HG03060 (cell line): Measurements from ENCODE around the gene SIGLECL1.

Experiments
- ATAC-seq: cut with Tn5 transposase; IDR thresholded peaks from one replicate; pipeline ENCODE4 v1.9.1; 2021; ENCODE audit warnings: low read depth, moderate number of reproducible peaks; ENCODE audit not compliant: unreplicated experiment

The SIGLECL1 gene

GRCh38 chr19:51252306-51253079 lies 1.6 kb downstream of the SIGLECL1 start:
- ATAC-seq, result no peak

DNA sequence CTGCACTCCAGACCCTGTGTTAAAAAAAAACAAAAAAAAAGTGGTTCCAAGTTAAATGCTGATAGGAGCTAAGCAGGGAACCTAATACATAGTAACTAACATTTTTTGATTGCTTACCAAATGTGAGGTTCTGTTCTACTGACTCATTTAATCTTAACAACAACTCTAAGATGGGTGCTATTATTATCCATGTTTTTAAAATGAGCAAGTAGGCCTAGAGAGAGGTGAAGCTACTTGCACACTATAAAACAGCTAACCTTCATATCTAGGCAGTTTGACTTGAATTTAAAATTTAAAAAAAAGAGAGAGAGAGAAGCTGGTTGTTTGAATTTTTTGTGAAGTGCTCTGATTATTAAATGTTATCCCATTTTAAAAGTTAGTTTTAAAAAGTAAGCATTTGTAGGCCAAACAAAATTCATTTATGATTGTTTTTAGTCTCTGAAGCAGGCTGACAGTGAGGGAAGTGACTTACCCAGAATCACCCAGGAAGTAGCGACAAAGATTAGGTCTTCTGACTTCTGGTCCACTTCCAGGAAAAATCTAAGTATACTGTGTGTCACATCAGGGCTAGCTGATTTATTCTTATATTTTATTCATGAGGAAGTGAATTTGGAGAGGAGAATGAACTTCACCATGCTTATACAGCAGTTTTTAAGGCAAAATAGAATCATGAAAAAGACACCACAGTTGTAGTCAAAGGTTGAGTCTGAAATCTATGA lies 2.4 kb downstream of the SIGLECL1 start:
- no peak for ATAC-seq

GRCh38 chr19:51256155-51256625 lies 5.3 kb downstream of the SIGLECL1 start:
- no peak for ATAC-seq

- ATAC-seq, result no peak
Measured at GRCh38 chr19:51257471-51257870, 6.6 kb downstream of the SIGLECL1 start.

DNA sequence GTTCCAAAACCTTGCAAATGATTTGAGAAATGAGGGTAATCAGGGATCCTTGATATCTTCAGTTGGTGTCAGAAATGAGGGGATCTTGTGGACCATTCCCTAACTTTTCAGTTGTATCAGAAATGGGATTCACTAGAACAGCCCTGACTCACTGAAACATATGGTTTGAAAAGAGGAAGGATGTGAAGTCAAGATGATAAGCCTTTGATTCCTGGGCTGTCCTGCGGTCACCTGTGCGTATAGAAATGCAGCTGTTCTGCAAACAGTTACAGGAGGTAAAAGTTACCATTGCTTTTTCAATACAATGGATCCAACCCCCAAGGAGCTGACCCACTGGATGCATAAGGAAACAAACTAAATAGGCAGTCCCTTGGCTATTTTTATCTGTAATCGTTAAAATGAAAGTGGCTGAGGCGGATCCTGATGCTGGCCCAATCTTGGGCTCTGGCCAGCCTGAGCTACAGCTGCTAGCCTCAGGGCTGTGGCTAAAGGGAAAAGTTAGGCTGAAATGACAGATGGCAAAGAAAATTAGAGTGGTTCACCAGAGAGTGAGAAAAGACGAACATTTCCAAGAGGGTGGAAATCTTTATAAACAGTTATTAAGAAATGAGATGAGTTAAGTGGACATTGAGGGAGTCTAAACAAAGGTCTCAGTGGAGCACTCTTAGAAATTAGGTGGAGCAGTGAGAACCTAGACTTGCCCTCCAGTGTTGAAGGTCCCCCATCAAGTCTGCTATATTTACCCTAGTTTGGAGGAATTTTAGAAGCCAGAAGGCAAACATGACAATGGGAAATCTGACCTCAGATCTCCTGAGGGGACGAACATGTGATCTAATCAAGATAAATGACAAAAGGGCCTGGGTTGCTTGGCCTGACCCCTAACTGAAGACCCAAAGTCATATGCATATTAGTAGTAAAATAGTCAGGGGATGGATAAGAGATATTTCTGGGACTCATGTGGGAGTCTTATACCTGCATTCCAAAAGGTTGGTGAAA lies 7.6 kb downstream of the SIGLECL1 start:
- no peak for ATAC-seq

- ATAC-seq, result no peak
Measured at GRCh38 chr19:51259348-51260245, 8.7 kb downstream of the SIGLECL1 start.

DNA sequence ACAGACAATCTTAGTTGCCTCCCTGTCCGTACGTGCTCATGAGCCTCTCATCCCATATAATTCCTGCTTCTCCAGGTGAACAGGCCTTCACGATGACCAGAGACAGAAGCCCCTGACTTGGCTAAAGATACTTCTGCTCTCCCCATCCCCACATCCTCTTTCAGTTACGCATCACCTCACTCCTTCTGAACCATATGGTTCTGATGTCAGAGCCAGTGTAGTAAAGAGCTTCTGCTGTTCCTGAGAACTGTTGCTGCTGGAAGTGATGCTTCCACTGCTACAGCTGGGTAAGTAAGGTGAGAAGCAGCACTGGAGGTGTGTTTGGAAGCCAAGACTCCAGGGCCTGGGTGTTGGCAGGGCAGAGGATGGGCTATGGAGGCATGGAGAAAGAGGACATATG lies 12.9 kb downstream of the SIGLECL1 start:
- ATAC-seq, result no peak

DNA sequence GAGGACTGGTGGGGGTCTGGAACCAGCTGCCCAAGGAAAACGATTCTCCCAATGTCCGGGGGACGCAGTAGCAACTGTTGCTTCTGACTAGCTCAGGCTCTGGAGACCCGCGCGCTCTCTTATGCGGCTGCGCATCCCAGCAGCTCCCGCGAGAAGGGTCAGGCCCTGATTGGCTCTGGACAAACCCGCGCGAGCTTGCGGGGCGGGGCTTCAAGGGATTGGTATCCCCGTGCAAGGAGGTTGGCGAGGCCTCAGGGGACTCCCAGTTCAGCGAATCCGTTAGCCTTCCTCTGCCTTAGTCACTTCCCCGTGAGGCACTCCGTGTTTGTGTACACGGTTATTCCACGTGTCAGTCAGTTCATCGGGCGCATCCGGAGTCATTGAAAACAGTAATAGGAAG lies 20.2 kb downstream of the SIGLECL1 start:
- no peak for ATAC-seq

- no peak for ATAC-seq
Measured at GRCh38 chr19:51272183-51272810, 21.4 kb downstream of the SIGLECL1 start.

DNA sequence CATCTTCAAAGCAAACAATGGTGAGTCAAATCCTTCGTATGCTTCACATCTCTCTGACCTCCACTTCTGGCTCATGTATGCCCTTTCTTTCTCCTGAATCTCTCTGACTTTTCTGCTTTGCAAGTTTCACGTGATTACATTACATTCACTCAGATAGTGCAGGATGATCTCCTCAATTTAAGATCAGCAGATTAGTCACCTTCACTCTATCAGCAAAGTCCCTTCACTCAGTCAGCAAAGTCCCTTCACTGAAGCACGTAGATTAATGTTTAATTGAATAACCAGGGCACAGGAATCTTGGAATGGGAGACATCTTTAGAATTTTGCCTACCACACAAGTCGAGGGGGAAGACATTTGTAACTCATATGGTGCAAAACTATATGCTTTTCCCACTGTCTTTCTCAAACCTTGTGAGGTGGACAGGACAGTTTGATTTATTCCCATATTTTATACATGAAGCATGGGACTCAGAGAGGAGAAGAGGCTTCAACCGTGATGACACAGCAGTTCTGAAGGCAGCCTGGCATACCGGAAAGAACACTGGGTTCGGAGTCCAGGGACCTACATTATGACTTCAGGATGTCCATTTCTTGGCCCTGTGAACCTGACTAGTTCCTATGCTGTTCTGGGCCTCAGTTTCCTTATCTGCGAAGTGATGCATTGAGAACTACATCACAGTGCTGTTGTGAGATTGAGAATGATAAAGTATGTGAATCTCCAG lies 23.3 kb downstream of the SIGLECL1 start:
- ATAC-seq, result no peak

- ATAC-seq, result no peak
Measured at GRCh38 chr19:51277112-51277511, 26.2 kb downstream of the SIGLECL1 start.

- ATAC-seq, result no peak
Measured at GRCh38 chr19:51282335-51282734, 31.5 kb downstream of the SIGLECL1 start.

GRCh38 chr19:51285682-51286081 lies 34.8 kb downstream of the SIGLECL1 start:
- no peak for ATAC-seq

DNA sequence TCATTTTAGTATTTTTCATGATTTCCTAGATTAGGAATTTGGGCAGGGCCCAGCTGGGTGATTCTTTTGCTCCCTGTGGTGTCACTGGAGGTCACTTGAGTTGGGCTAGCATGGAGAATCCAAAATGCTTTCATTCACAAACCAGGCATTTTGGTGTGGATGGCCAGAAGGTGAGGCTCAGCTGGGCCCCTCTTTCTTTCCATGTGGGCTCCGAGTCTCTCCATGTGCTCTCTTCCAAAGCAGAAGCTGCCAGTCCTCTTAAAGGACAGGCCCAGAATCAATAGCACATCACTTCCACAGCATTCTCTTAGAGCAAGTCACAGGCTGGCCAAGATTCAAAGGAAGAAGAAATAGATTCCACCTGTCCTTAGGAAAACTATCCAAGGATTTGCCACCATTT lies 38.8 kb downstream of the SIGLECL1 start:
- ATAC-seq, result no peak

GRCh38 chr19:51292971-51293370 lies 42.1 kb downstream of the SIGLECL1 start:
- ATAC-seq, result no peak

DNA sequence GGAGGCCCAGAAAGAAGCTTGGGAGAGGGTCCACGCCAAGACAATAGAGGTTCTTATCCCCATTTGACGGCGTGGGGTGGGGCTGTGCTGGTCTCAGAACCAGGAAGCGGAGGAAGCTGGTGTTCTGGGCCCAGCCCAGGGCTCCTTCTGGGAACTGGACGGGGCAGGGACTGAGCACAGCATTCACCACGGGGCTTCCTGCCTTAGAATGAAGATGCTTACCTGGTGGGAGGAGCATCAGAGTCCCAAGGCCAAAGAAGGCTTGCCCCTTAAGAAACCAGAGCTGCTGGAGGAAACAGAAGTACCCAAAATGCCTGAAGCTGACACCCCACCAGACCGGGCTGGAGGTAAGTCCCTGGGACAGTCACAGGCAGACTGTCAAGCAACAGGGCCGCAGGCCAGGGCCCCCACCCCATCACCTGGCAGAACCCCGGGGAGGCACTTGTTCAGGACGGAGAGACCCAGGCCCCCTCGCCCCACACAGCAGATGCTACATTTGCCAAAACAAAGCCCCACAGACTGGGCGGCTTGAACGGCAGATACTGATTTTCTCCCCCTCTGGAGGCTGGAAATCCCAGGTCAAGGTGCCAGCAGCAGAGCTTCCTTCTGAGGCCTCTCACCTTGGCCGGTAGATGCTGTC lies 42.8 kb downstream of the SIGLECL1 start:
- ATAC-seq, result no peak

DNA sequence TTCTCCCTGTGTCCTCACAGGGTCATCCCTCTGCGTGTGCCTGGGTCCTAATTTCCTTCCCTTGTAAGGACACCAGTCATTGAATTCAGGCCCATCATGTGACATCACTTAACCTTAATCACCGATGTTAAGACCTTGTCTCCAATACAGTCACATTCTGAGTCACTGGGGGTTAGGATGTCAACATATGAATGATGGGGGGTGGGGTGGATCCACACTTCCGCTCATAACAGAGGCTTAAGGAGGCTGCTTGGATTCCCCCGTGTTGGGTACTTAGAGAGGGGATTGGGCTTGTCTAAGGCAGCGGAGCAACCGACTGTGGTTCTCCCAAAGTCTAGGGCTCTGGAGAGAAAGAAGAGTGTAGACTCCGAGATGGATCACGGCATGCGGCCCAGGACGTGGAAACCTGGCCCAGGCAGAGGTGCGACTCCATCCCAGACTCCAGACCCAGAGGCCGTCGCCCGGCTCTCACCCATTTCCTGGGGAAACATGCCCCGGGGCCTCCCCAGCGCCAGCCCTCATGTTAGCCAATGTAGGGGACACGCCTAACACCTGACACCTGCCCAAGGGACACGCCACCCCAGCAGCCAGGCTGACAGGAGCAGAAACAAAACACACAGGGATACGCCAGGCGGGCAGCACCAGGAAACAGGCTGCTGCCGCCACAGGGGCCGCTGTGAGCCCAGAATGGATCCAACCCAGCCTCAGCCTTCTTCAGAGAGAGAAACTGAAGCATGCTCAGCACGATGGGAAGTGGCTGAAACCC lies 43.5 kb downstream of the SIGLECL1 start:
- no peak for ATAC-seq
